Activated T-cell treated with anti-CD3 and anti-CD28 coated beads, Interleukin-2, amount 50 U/mL, for 48 hours (primary cell): ENCODE data around the gene PTPRC.
A peak's percentile ranks its signal among the peaks of the same experiment; 100 is the strongest.

ENCODE experiments used
- DNase-seq, 2 experiments: peaks; one replicate each; pipeline ENCODE4 v3.0.0-alpha.2; 2020

PTPRC gene

DNA sequence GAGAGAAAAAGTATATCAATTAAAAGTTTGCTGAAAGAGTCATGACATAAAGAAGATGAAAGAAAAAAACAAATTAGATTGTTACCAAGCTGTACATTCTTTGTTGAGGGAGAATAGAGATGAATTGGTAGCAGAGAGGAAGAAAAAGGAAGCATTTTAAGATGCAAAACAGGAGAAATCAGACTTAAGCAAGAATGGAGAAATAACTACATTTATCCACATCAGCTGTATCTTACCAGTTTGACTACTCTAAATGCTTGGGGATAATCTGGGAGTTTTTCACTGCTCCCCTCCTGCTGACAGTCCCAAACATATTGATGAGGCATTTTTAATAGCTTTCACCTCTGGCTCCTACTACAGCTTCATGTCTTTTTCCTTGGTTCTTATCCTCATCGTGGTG lies 16.8 kb upstream of the PTPRC start:
- no peak for DNase-seq

DNA sequence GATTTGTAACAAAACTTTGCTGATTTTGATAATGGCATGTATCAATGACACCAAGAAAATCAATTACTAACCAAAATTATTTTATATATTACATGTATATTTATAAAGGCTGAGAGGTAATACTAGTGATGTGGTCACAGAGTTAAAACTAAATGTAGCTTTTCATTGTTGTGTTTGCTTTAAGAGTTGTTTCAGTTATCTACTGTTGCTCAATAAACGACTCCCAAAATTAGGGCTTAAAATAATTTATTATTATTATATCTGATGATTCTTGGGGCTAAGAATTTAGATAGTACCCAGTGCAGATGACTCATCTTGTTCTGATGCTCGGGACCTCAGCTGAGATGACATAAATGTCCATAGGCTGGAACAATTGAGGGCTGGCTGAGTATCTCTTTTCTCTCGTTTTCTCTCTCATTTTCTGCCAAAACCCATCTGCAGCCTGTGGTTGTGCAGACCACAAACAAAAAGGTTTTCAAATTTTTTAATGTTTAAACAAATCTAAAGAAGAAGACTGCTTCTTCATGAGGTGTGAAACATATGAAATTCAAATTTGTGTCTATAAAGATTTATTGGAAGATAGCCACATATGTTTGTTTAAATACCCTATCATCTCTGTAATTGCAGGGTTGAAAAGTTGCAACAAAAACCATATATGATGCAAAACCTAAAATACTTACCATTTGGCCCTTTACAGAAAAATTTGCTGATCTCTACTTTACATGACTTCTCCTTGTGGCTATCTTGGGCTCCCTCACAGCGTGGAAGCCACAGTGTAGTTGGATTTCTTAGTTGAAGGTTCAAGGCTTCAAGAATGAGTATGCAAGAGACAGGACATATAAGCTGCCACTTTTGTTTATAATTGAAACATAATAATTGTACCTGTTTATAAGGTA lies 14.8 kb upstream of the PTPRC start:
- DNase-seq, result no peak

DNA sequence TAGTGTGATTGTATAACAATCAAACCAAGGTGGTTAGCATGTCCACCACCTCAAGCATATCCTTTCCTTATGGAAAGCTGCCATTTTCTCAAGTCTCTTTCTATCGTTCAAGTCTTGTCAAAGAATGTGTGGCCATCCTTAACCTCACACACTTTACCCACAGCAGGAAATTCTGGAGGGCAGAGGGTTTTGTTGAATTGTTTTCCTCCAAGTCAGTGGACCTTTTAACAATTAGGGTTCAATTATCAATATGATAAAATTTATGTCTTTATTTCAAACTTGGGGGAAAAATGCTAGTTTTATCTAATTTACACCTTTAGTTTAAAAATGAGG lies 14.2 kb upstream of the PTPRC start:
- DNase-seq, result no peak

DNA sequence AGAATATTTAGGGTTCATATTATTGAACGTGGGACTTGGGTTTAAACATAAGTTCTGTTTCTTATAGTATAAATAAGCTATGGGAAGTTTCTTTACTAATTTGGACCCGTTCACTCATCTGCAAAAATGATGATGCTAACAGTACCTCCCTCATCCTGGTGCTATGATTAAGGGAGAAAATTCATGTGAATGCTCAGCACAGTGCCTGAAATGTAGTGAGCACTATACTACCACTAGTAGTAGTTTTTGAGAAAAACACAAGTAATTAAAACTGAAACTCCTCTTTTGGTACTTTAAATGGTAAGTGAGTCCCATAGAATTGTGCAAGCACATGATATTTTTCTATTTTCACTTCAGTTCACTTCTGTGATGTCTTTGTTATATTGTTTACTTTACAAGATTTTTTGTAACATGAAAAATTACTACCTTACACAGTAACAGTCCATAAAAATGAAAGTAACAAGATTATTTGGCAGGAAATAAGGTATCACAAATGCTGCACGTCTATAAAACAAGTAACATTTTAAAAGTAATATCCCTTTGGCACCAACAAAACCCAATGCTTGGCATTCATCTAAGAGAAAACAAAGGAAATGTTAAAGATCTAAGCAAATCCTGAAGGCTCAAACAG lies 11.3 kb upstream of the PTPRC start:
- no peak for DNase-seq

DNA sequence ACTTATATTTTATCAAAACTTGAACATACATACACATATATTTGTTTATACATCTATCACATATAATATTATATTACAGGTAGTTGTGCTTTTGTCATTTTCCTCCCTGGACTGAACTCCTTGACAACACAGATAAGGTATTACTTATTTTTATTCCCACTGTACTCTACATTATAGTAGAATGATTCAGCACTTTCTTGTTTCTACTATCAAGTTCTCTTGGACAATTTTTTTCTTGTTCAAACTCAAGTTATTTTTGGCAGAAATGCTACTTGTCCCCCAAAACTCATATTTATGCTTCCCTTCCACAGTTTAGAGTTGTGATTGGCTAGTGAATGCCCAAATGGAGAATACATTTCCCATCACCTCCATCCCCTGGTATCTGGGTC lies 10.8 kb upstream of the PTPRC start:
- no peak for DNase-seq

DNA sequence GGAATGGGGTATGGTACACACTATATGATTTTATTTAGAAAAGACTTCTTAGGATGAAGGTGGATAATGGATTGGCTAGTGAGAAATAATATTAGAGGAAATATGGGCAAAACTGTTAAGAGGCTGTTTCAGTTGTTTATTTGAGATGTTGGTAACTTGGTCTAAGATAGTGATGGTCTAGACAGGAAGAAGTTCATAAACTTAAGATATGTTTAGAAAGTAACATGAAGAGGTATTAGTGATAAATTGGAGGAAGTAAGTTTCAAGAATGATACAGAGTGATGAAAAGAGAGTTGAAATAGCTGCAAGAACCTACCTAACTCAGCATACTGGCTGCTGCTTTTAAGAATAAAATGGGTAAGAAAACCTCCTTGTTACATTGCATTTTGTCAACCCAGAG lies 9.2 kb upstream of the PTPRC start:
- DNase-seq, result no peak

DNA sequence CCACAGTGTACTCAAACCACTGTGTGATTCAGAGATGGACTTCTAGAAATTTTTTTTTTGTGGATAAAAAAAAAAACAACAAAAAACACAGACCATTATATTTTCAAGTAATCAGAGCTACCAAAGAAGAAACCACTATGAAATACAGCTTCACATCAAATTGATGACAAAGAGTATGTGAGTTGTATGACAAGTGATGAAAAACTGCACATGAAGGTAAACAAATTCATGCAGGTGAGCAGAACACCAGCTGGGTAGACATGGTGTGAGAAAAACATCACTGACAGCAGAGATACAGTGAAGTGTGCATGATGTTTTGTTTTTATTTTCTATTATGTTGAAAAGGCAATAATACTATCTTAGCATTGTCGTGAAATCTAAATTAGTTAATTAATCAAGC lies 8.0 kb upstream of the PTPRC start:
- DNase-seq, result no peak

DNA sequence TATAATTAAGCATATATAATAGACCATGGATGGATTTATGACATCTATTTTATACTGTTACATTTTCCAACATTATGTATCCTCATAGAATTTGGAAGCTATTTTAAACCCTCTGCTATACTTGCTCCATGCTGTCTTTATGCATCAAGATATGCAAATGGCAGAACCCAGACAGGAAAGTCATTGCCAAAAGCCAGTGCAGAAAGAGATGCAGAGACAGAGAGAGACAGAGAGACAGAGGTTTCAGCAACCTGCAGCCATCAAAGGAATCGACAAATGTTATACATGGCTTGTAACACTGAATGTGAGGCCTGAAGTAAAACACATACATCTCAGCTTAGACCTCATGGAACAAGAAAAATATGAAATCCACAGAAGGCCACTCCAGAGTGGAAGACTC lies 7.5 kb upstream of the PTPRC start:
- no peak for DNase-seq

DNA sequence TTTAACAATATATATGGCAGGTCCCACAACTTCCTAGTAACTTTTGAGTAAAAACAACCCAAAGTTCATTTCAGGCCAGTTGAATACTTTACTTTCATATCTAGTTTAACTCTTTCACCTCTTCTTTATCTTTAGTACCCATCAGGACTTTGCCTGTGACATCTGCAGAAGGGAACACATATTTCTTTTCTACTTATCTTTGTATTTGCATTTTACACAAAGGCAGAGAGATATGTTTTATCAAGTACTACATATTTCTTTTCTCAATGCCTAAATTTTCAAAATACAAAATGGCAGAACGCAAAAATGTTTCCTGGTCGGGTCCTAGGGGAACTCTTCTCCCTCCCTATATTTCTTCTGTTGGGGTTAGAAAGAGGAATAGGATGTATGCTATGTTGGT lies 6.8 kb upstream of the PTPRC start:
- DNase-seq, result no peak

DNA sequence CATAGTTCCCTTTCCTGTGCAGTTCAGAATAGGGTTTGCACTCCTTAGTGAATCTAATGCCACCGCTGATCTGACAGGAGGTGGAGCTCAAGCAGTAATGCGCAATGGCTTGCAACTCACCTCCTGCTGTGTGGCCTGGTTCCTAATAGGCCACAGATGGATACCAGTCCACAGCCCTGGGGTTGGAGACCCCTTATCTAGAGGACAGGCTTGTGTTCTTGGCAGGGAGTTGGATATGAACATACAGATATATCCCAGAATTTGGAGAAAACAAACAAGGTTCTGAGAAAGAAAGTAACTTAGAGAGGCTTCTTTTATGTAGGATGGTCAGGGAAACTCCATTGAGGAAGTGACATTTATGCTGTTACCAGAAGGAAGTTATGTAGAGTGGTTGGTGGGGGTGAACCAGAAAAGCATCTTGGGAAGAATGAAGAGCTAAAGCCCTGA lies 5.1 kb upstream of the PTPRC start:
- DNase-seq, result no peak

DNA sequence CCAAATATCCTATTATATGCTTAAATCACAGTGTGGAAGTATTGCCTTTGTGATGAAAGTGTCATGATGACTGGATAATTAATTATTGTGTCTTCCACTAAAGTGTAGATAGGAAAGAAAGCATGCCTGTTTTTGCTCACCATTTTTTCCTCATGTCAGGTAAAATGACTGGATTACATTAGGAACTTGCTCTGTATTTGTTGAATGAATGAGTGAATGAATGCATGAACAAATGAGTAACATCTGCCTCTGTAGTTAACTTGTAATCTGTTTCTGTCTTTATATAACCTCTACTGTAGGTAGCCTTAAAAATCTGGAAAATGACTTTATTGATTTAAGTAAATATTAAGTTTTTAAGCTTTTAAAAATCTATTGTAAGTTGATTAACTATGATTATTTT lies 2.9 kb upstream of the PTPRC start:
- DNase-seq, result no peak

DNA sequence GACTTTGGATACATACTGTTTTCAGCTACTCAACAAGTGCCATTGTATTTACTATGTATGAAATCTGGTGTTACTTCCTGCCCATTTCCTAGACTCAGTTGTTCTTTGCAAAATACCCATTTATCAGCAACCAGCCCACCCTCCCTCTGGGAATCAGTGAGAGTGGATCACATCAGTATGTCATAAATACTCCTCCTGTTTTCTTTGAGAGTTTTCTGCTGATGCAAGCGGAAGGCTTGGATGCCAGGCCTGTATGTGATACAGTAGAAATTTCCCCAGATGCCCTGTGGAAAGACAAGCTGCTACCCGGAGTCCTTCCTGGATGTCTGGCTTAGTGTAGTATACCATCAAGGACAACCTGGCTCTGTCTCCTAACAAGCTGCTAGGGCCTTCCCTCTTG lies 2.4 kb upstream of the PTPRC start:
- peak in 1 of 2 experiments; percentile 54 for DNase-seq

DNA sequence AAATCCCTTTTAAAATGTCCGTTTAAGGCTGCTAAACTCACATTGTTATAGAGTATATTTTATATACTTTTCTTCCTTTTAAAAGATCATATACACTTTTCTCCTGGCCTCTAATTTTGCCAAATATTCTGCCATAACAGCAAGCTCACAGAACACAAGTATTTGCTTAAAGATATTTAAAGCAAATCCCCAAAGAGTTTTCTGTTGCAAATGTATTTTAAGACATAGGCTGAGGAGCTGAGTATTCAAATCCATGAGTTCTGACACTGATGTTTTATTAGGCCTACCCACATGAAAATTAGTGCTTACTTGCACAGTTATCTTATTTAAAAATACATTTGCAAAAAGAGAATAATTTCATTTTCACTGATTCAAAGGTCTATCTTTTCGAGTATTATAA lies 1.7 kb upstream of the PTPRC start:
- no peak for DNase-seq

DNA sequence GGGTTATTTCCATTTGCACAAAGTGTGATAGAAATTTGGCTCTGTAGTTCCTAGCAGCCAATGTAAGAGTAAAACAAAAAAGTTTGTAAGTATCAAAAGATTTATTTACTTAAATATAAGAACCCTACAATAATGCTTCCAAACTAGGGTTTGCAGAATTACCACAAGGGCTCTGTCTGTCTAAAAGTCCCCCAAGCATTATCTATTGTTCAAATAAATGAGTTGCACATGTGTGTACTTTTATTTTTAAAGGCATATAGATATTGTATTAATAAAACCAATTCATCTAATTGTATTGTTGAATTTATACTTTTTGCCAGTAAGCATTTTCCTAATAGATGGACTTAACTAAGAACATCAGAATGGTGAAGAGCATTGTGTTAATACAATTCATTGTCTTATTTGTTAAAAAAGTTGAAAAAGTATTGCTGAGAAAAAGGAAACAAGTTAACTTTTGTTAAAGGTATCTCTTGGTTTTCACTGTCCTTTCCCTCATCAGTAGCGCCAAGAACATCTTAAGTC lies 863 bp upstream of the PTPRC start:
- DNase-seq, result no peak

DNA sequence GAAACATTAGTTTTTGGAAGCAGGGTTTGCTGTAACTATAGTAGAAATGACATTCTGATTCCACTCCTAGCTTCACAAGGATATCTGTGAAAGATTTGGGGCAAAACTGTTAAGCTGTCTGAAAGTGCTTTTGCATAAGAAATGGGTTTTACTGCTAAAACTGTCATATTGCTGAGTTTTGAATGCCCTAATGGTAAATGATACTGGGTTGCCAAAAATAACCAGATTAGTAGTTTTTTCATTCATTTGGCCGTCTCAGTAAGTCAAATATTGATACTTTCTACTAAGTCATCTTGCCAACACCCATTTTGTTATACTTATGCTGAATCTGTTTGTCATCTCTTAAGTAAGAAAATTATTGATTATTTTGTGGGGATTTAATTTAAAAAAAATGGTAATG lies 399 bp upstream of the PTPRC start:
- no peak for DNase-seq

DNA sequence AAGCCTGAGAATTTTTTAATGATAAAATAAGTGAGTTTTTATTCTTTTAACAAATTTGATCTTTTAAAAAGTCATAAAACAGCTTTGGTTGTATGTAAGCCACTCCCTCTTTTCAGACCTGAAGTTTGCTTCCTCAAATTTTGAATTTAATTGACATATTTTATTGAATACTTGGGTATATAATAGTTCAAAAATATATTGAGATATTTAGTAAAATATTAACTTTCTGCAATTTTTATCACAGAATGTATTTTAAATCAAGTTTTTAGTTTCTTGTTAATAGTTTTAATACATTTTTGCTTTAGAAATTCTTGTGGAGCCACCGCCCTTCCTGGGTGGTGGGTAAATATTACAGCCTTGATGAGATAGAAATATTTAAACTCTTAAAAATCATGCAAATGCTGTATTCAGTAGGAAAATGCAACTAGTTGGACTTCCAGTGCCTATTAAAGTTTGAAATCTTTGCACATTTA lies 867 bp downstream of the PTPRC start:
- DNase-seq, result no peak

DNA sequence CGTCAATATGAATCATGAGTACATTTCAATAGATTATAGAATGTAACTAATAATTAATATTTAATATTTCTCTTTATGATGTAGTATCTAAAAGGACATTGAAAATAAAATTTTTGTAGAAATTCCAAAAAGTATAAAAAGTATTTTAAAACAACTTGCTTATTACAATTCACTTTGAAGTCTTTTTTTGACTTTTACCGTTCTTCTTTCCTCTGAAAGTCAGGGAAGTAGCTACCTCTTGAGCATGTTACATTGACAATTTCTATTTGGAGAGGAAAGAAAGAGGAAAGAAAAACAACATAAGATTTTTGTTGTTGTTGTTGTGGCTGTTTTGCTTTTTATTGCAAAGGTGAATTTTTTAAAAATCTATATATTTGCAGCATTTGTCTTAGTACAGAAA lies 1.3 kb downstream of the PTPRC start:
- no peak for DNase-seq

DNA sequence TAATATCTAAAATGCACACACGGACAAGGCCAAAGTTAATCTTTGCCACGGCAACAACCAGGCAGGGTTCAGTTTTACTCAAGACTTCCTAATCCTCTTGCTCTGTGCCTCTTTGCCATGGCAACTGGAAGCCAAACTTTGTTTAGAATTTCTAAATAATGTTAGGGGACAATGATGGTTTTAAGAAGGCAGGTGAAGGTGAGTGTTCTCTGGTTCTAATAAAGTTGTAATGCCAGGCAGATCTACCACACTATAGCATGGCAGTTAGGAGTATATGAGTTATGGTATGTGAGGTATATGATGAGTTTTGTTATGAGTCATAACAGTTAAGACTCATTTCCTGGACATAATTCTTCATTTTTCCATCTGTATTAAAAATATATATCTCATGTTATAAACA lies 2.7 kb downstream of the PTPRC start:
- DNase-seq, result no peak

DNA sequence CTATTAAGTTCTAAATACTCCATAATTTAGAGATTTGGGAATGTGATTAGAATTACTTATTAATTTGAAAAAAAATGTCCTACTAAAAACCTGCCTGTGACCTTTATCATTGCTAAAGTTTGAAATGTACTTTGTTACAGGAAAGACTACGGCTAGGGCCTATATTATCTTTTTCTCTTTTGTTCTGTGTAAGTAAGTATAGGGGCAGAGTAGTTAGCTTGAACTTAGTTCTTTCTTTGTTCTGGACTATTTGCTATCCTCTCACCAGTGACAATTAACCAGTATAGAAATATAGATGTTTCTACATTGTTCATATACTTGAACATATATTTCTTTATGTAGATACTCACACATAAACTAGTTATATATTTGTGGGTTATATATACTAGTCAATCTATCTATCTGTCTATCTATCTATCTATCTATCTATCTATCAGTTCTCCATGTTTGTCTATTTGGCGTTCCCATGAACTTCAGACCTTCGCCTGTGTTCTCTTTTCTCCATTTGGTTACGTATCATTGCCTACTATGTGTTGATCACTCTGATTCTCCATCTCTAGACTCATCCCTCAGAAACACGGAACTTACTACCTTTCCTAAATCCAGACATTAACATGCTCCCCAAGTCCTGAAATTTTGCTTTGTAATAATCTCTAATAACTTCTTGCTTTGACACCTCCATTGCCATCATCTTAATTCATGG lies 3.3 kb downstream of the PTPRC start:
- no peak for DNase-seq

DNA sequence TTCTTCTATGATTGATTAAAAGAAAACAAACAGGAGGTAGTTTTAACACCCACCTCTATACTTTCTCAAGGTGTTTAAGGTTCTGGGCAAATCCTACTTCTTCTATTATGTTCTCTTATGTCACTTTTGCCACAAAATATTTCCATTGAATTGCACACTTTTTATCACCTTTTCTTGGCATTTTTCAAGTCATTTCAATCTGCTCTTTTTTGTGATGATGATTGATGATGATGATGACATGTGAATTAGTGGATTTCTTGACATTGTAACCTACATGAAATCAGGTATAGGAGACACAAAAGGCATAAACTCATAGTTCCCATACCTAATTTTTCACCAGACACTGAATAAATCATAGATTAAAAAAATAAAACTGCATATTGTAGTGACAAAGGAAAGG lies 4.1 kb downstream of the PTPRC start:
- no peak for DNase-seq

DNA sequence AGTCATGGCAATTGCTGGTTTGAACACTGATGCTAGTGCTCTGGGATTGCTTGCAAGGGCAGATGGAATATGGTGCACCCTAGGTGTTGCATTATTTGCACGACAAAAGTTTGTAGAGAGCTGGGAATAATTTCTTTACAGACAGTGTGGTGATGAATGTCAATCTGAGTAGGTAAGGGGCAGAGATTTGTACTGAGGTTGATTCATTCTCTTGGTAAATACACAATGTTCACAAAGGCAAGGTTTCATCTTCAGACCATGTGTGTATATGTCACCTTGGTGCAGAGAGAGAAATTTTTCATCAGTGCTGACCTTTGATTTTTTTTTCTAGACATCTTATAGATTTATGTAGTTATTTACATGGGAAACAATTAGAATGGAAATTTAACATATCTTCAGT lies 5.0 kb downstream of the PTPRC start:
- DNase-seq, result no peak

DNA sequence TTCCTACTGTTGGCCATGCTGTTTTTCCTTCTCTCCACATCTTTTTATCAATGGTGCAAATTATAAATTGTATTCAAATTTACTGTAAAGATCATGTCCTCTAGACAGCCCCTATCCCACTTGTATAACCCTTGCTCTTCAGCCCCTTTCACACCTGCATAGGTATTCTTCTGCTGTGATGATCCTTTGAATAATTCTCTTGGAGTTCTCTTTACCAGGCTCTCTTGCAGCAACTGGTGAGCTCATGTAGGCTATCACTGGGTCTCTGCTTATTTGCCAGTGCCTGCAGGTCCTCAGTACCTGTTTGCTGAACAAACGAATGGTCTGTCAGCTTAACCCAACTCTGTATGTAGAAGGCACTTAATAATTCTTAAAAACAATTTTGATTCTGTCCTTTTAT lies 8.2 kb downstream of the PTPRC start:
- DNase-seq, result no peak

DNA sequence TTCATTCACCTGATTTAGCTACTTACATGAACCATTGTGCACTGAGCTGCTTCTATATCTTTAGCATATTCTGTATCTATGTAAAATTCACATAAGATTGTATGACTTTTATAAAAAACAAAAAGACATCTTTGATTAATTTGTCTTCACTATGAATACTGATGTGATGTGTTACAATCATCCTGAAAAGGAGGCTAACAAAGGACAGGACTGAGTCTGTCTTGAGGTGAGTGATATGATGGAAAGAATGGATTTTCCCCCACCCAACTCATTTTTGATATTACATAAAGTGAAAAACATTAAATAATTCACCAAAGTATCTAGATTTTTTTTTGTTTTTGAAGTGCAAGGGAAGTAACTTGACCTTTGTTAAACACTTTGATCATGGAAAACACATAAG lies 9.8 kb downstream of the PTPRC start:
- no peak for DNase-seq
